ENCODE results near the gene RPS27A.

GRCh38 chr2:55228226-55228563 is 4.3 kb upstream of the RPS27A start:
- TF ChIP-seq CTCF (IDR thresholded peaks at IDR 0.05) (no peak), POLR2A (IDR thresholded peaks at IDR 0.05) (no peak)
